ENCODE results near the gene PLK5. TPM values are rescaled to one million over a fixed set of nuclear protein-coding genes. Genes with fewer than 3 reads are reported as not detected.

Gene PLK5
- total and polyA plus RNA-seq, 9 donors = 0.08 to 1.9 (median 0.31) TPM

- Histone ChIP-seq H3K36me3 (ENCODE audit: control insufficient read depth, insufficient read depth, low read length) (peaks cover 6% of the 10 kb centered on the region), H3K9me3 (replicated peaks; ENCODE audit: control insufficient read depth, low read depth, low read length) (no peaks in the 10 kb centered on the region), H3K4me3 (ENCODE audit: low read length) (no peak overlapping the region), H3K4me1 (ENCODE audit: control insufficient read depth, insufficient read depth, low read length) (peaks cover 16% of the 10 kb centered on the region), H3K27me3 (ENCODE audit: control insufficient read depth, insufficient read depth, low read length) (peaks cover 44% of the 10 kb centered on the region), H3K27ac (ENCODE audit: low read length) (no peak overlapping the region)
- no peak for DNase-seq
- 35% methylated on average over 6 of the region's 14 CpGs for WGBS (ENCODE audit: insufficient coverage)
Measured at GRCh38 chr19:1502433-1503088, 21.3 kb upstream of the PLK5 start.

GRCh38 chr19:1503089-1503924, 20.6 kb upstream of the PLK5 start:
- H3K4me3 ChIP-seq (ENCODE audit: low read length) = no peak overlapping the region
- no peak overlapping the region for H3K27ac ChIP-seq (ENCODE audit: low read length)
- peaks cover 20% of the 10 kb centered on the region for H3K4me1 ChIP-seq (ENCODE audit: control insufficient read depth, insufficient read depth, low read length)
- peak; percentile 36 for DNase-seq
- H3K36me3 ChIP-seq (ENCODE audit: control insufficient read depth, insufficient read depth, low read length) = peaks cover 6% of the 10 kb centered on the region
- peaks cover under 1% of the 10 kb centered on the region for H3K9me3 ChIP-seq (replicated peaks; ENCODE audit: control insufficient read depth, low read depth, low read length)
- H3K27me3 ChIP-seq (ENCODE audit: control insufficient read depth, insufficient read depth, low read length) = peaks cover 43% of the 10 kb centered on the region
- 4% methylated on average over 42 of the region's 49 CpGs for WGBS (ENCODE audit: insufficient coverage)

GRCh38 chr19:1503925-1504773, 19.7 kb upstream of the PLK5 start:
- whole genome bisulfite sequencing (ENCODE audit: insufficient coverage) = 64% methylated on average over 8 of the region's 23 CpGs
- no peak for DNase-seq
- no peak overlapping the region for H3K4me3 ChIP-seq (ENCODE audit: low read length)
- H3K4me1 ChIP-seq (ENCODE audit: control insufficient read depth, insufficient read depth, low read length) = peaks cover 23% of the 10 kb centered on the region
- H3K36me3 ChIP-seq (ENCODE audit: control insufficient read depth, insufficient read depth, low read length) = peaks cover 6% of the 10 kb centered on the region
- no peak overlapping the region for H3K27ac ChIP-seq (ENCODE audit: low read length)
- peaks cover 43% of the 10 kb centered on the region for H3K27me3 ChIP-seq (ENCODE audit: control insufficient read depth, insufficient read depth, low read length)
- H3K9me3 ChIP-seq (replicated peaks; ENCODE audit: control insufficient read depth, low read depth, low read length) = peaks cover 4% of the 10 kb centered on the region

GRCh38 chr19:1505012-1505411, 18.9 kb upstream of the PLK5 start:
- Histone ChIP-seq H3K4me1 (ENCODE audit: control insufficient read depth, insufficient read depth, low read length) (peaks cover 23% of the 10 kb centered on the region), H3K27ac (ENCODE audit: low read length) (no peak overlapping the region), H3K27me3 (ENCODE audit: control insufficient read depth, insufficient read depth, low read length) (peaks cover 43% of the 10 kb centered on the region), H3K4me3 (ENCODE audit: low read length) (no peak overlapping the region), H3K36me3 (ENCODE audit: control insufficient read depth, insufficient read depth, low read length) (peaks cover 6% of the 10 kb centered on the region), H3K9me3 (replicated peaks; ENCODE audit: control insufficient read depth, low read depth, low read length) (peaks cover 4% of the 10 kb centered on the region)
- 53% methylated on average over 7 of the region's 8 CpGs for WGBS (ENCODE audit: insufficient coverage)
- no peak for DNase-seq

- H3K36me3 ChIP-seq (ENCODE audit: control insufficient read depth, insufficient read depth, low read length) = peaks cover 6% of the 10 kb centered on the region
- H3K27ac ChIP-seq (ENCODE audit: low read length) = no peak overlapping the region
- H3K4me3 ChIP-seq (ENCODE audit: low read length) = no peak overlapping the region
- 82% methylated on average over 35 of the region's 45 CpGs for WGBS (ENCODE audit: insufficient coverage)
- peaks cover 46% of the 10 kb centered on the region for H3K27me3 ChIP-seq (ENCODE audit: control insufficient read depth, insufficient read depth, low read length)
- peaks cover 4% of the 10 kb centered on the region for H3K9me3 ChIP-seq (replicated peaks; ENCODE audit: control insufficient read depth, low read depth, low read length)
- DNase-seq = no peak
- H3K4me1 ChIP-seq (ENCODE audit: control insufficient read depth, insufficient read depth, low read length) = peaks cover 28% of the 10 kb centered on the region
Measured at GRCh38 chr19:1505991-1506881, 17.6 kb upstream of the PLK5 start.

GRCh38 chr19:1507192-1507660, 16.7 kb upstream of the PLK5 start:
- Histone ChIP-seq H3K27ac (ENCODE audit: low read length) (peak overlapping the region; percentile 87), H3K4me3 (ENCODE audit: low read length) (no peak overlapping the region), H3K4me1 (ENCODE audit: control insufficient read depth, insufficient read depth, low read length) (peaks cover 35% of the 10 kb centered on the region), H3K36me3 (ENCODE audit: control insufficient read depth, insufficient read depth, low read length) (peaks cover 6% of the 10 kb centered on the region), H3K9me3 (replicated peaks; ENCODE audit: control insufficient read depth, low read depth, low read length) (peaks cover 4% of the 10 kb centered on the region), H3K27me3 (ENCODE audit: control insufficient read depth, insufficient read depth, low read length) (peaks cover 49% of the 10 kb centered on the region)
- DNase-seq = no peak
- WGBS (ENCODE audit: insufficient coverage) = 51% methylated on average over 17 of the region's 23 CpGs

- H3K4me3 ChIP-seq (ENCODE audit: low read length) = peak overlapping the region; percentile 44
- under 1% methylated on average over 37 of the region's 46 CpGs for WGBS (ENCODE audit: insufficient coverage)
Measured at GRCh38 chr19:1507763-1508506, 15.9 kb upstream of the PLK5 start.

GRCh38 chr19:1508507-1508856, 15.4 kb upstream of the PLK5 start:
- no peak for DNase-seq
- Histone ChIP-seq H3K4me3 (ENCODE audit: low read length) (peak overlapping the region; percentile 10), H3K9me3 (replicated peaks; ENCODE audit: control insufficient read depth, low read depth, low read length) (peaks cover 4% of the 10 kb centered on the region), H3K27ac (ENCODE audit: low read length) (no peak overlapping the region), H3K4me1 (ENCODE audit: control insufficient read depth, insufficient read depth, low read length) (peaks cover 32% of the 10 kb centered on the region), H3K36me3 (ENCODE audit: control insufficient read depth, insufficient read depth, low read length) (peaks cover 6% of the 10 kb centered on the region), H3K27me3 (ENCODE audit: control insufficient read depth, insufficient read depth, low read length) (peaks cover 45% of the 10 kb centered on the region)
- WGBS (ENCODE audit: insufficient coverage) = 0% methylated on average over 1 of the region's 12 CpGs

More at GRCh38 chr19:1507763-1508506, 15.9 kb upstream of the PLK5 start:
- H3K36me3 ChIP-seq (ENCODE audit: control insufficient read depth, insufficient read depth, low read length) = peaks cover 6% of the 10 kb centered on the region
- peak; percentile 98 for DNase-seq
- H3K9me3 ChIP-seq (replicated peaks; ENCODE audit: control insufficient read depth, low read depth, low read length) = peaks cover 4% of the 10 kb centered on the region
- peaks cover 37% of the 10 kb centered on the region for H3K4me1 ChIP-seq (ENCODE audit: control insufficient read depth, insufficient read depth, low read length)
- peak overlapping the region; percentile 87 for H3K27ac ChIP-seq (ENCODE audit: low read length)
- peaks cover 48% of the 10 kb centered on the region for H3K27me3 ChIP-seq (ENCODE audit: control insufficient read depth, insufficient read depth, low read length)
